K562 (cell line): ENCODE results near the gene FITM1. TPM values are rescaled to one million over a fixed set of nuclear protein-coding genes. Genes with fewer than 3 reads are reported as not detected.

Experiments used
- ATAC-seq: fragments of 200-7000 bp; cut with Tn5 transposase; 3 replicates; pipeline ENCODE4 v1.9.1; 2020; ENCODE audit warnings: moderate library complexity
- BruUV-seq: library from RNA; stranded (reverse); fragments of 400-500 nt; replicated peaks from 2 replicates; lab custom pipeline; 2021; lab: Mats Ljungman, UMichigan
- CTCF ChIA-PET: fragments of 300-600 bp; formaldehyde crosslinking; extraction: SDS; loops from one replicate; lab custom pipeline; 2021; ENCODE audit warnings: low intra/inter-chr PET ratio; lab: Yijun Ruan, JAX
- POLR2A ChIA-PET: fragments of 300-600, 350-650 bp; sonication (Branson Sonifier 250); formaldehyde crosslinking; extraction: SDS; loops from one replicate; lab custom pipeline; 2021; ENCODE audit warnings: antibody characterized with exemption, inconsistent platforms; lab: Yijun Ruan, JAX
- DNase-seq, 4 experiments: peaks; one replicate each; pipeline versions ENCODE4 v3.0.0 to v3.0.0-alpha.2; 2011 to 2018; ENCODE audit warnings: low spot score in 3 of 4, mixed read lengths in 3 of 4; ENCODE audit errors: extremely low read depth in 1 of 4
- FAIRE-seq: peaks from 2 replicates; lab custom pipeline; 2011; peaks lifted over from hg19 to GRCh38; lab: Jason Lieb, UNC
- H2AFZ ChIP-seq: 2 replicates; pipeline ENCODE4 v1.6.0; 2011; ENCODE audit warnings: low read depth, low read length, control low read depth, inconsistent platforms
- H3K27ac ChIP-seq: fragments of 200-600 bp; 3 replicates; pipeline ENCODE4 v1.8.0; 2011; ENCODE audit warnings: low read depth, mild to moderate bottlenecking, control low read depth, inconsistent platforms, low read length, moderate library complexity, mixed read lengths; ENCODE audit errors: extremely low read depth
- H3K27me3 ChIP-seq, 2 experiments: fragments of 300-600 bp in 1 of 2; 2 replicates in 1 of 2; 3 replicates in 1 of 2; pipeline versions ENCODE4 v1.6.0 to v1.8.0; 2011; ENCODE audit warnings: inconsistent platforms in 2 of 2, low read length in 2 of 2, mild to moderate bottlenecking in 1 of 2, mixed read lengths in 1 of 2, moderate library complexity in 1 of 2; ENCODE audit not compliant: control insufficient read depth in 2 of 2, insufficient read depth in 2 of 2
- H3K36me3 ChIP-seq: fragments of 300-600 bp; 3 replicates; pipeline ENCODE4 v1.8.0; 2011; ENCODE audit warnings: mild to moderate bottlenecking, low read length, inconsistent platforms; ENCODE audit not compliant: control insufficient read depth, insufficient read depth
- H3K4me1 ChIP-seq, 2 experiments: fragments of 200-600 bp in 1 of 2; replicated peaks in 1 of 2; 2 replicates in 1 of 2; 3 replicates in 1 of 2; pipeline versions ENCODE4 v1.5.1 to v1.8.0; 2011; ENCODE audit warnings: inconsistent platforms in 2 of 2, low read length in 2 of 2, mild to moderate bottlenecking in 1 of 2, mixed read lengths in 1 of 2, moderate library complexity in 1 of 2; ENCODE audit not compliant: control insufficient read depth in 2 of 2, insufficient read depth in 2 of 2
- H3K4me2 ChIP-seq: 2 replicates; pipeline ENCODE4 v1.6.1; 2011; ENCODE audit warnings: low read length, control low read depth, inconsistent platforms, mixed read lengths; ENCODE audit not compliant: insufficient read depth
- H3K4me3 ChIP-seq: fragments of 200-600 bp; sonication (generic), shearing (Covaris generic); 2 replicates; pipeline ENCODE4 v1.5.1; 2016; ENCODE audit warnings: control low read depth, inconsistent platforms
- H3K79me2 ChIP-seq: fragments of 200-600 bp; 3 replicates; pipeline ENCODE4 v1.8.0; 2011; ENCODE audit warnings: low read length, inconsistent platforms; ENCODE audit not compliant: control insufficient read depth, insufficient read depth
- H3K9ac ChIP-seq, 2 experiments: 2 replicates each; pipeline versions ENCODE4 v1.6.0 to v1.6.1; 2011; ENCODE audit warnings: low read depth in 2 of 2, low read length in 2 of 2, control low read depth in 1 of 2, inconsistent platforms in 1 of 2, mild to moderate bottlenecking in 1 of 2, mixed read lengths in 1 of 2; ENCODE audit not compliant: insufficient read depth in 1 of 2
- H3K9me1 ChIP-seq: one replicate; pipeline ENCODE4 v1.6.0; 2011; ENCODE audit warnings: inconsistent platforms, mild to moderate bottlenecking, low read length, moderate library complexity; ENCODE audit not compliant: control insufficient read depth, insufficient read depth
- H3K9me3 ChIP-seq: replicated peaks from 2 replicates; pipeline ENCODE4 v1.5.1; 2011; ENCODE audit warnings: low read depth, low read length, inconsistent platforms; ENCODE audit not compliant: control insufficient read depth, insufficient read depth
- H4K20me1 ChIP-seq: replicated peaks from 2 replicates; pipeline ENCODE4 v1.6.1; 2011; ENCODE audit warnings: low read length, inconsistent platforms, mixed read lengths; ENCODE audit not compliant: control insufficient read depth, insufficient read depth
- CREBBP ChIP-seq: IDR thresholded peaks from one replicate; pipeline ENCODE4 v1.6.1; 2012; ENCODE audit warnings: low read depth, mild to moderate bottlenecking, control low read depth, inconsistent platforms, low read length
- NEUROD1 ChIP-seq: fragments of 150-350 bp; IDR thresholded peaks from 2 replicates; pipeline ENCODE4 v1.6.1; 2014; ENCODE audit warnings: borderline replicate concordance, low read length, low read depth; ENCODE audit not compliant: partially characterized antibody
- NR4A1 ChIP-seq, 2 experiments: fragments of 250-450 bp in 1 of 2; fragments of 450-650 bp in 1 of 2; sonication (Bioruptor Pico) in 1 of 2; IDR thresholded peaks; 2 replicates each; pipeline versions ENCODE4 v1.4.0 to v1.6.1; 2016 to 2020; ENCODE audit warnings: mild to moderate bottlenecking in 2 of 2, missing compliant biosample characterization in 1 of 2, missing genetic modification characterization in 1 of 2, moderate library complexity in 1 of 2
- NUFIP1 ChIP-seq: fragments of 450-650 bp; IDR thresholded peaks from 2 replicates; pipeline ENCODE4 v1.6.1; 2018; ENCODE audit not compliant: partially characterized antibody
- POLR2G ChIP-seq: fragments of 200-400 bp; formaldehyde crosslinking; IDR thresholded peaks from 2 replicates; pipeline ENCODE4 v1.6.1; 2017; ENCODE audit warnings: low read depth, mild to moderate bottlenecking, antibody characterized with exemption, low read length, moderate library complexity
- TBL1XR1 ChIP-seq, 2 experiments: IDR thresholded peaks; 2 replicates each; pipeline ENCODE4 v1.6.1; 2012; ENCODE audit warnings: improper control_type of control experiment in 2 of 2, low read length in 2 of 2, mild to moderate bottlenecking in 1 of 2
- ZNF431 ChIP-seq: sonication (generic); formaldehyde crosslinking; IDR thresholded peaks from 2 replicates; pipeline ENCODE4 v1.8.0; 2022; ENCODE audit warnings: mild to moderate bottlenecking, missing genetic modification reagents
- WGBS: fragments of 100-300 bp; shearing (Covaris generic); methylation state at CpG from one replicate; pipeline ENCODE4 v1.1.6; 2016; ENCODE audit warnings: low coverage, mixed read lengths; ENCODE audit not compliant: insufficient coverage; ENCODE audit errors: missing lambda C conversion rate; 5-methylcytosine and 5-hydroxymethylcytosine counted together
- in situ Hi-C: fragments of 300-500 bp; cut with MboI; formaldehyde crosslinking; loops from 4 replicates; pipeline ENCODE4 v1.15.0; 2018; ENCODE audit warnings: inconsistent platforms, mixed read lengths
- intact Hi-C: fragments of 100-400 bp; cut with micrococcal nuclease; formaldehyde crosslinking; loops from 2 replicates; pipeline ENCODE4 v1.14.2; 2022
- polyA plus RNA-seq, 8 experiments: library from polyadenylated mRNA; depleted of rRNA in 4 of 8; stranded (reverse) in 5 of 8; unstranded in 3 of 8; fragments of >200 nt; fragmentation: Nextera tagmentation in 2 of 8; fragmentation: Illumina TruSeq in 1 of 8; extraction: Ambion mirVana in 2 of 8; extraction: Trizol in 1 of 8; gene quantifications; 2 replicates each; pipeline versions ENCODE4 v1.2.1 to v1.2.3, GENCODE V29; 2011 to 2014; ENCODE audit warnings: inconsistent platforms in 1 of 8, missing spikeins in 1 of 8
- total RNA-seq, 7 experiments: library from RNA; depleted of rRNA in 6 of 7; stranded (reverse); fragments of >200 nt in 6 of 7; fragmentation: Illumina TruSeq in 2 of 7; extraction: Trizol in 2 of 7; gene quantifications; 2 replicates each; pipeline versions ENCODE4 v1.2.1 to v1.2.3, GENCODE V29; 2011 to 2021; ENCODE audit warnings: low replicate concordance in 1 of 7

The FITM1 gene
- total and polyA plus RNA-seq, 9 of the 15 experiments (the other 6 are each of a cell fraction or from before 2014, with no cell fraction given), result 0.09 to 0.20 TPM; not detected in 7

DNA sequence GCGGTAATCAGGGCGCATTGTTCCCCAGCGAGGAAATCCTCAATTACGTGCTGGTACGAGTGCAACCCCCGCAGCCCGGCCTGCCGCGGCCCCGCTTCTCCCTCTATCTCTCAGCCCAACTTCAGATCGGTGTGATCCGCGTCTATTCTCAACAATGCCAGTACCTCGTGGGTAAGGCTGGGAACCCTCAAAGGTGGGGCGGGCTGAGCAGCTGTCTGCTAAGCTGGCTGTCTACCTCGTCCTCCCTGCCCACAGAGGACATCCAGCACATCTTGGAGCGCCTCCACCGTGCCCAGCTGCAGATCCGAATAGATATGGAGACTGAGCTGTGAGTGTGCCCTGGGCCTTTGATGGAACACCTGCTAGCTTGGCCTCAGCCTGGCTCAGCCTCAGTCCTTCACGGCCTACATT, 42.4 kb downstream of the FITM1 start:
- FAIRE-seq (no peak), DNase-seq (no peak), ATAC-seq (no peak)
- ChIA-PET CTCF (no interaction called here), POLR2A (interaction anchor here (1.1 to 1.3 kb wide), 2 partner anchors 12 to 37 kb away, joined by 3 to 7 read pairs; partner anchors contain the start of genes IRF9 and PSME1)
- 0 out of 2 replicates have a peak, but pooled peaks have one; percentile 34 for TF ChIP-seq POLR2G
- TF ChIP-seq CREBBP, result no peak
- Histone ChIP-seq H3K9me1 (no peaks in the 10 kb centered on the region), H3K27me3 (no peaks in the 10 kb centered on the region), H3K9me3 (no peaks in the 10 kb centered on the region), H3K4me1 (no peaks in the 10 kb centered on the region; a peak in 3 of 5 replicates), H4K20me1 (no peaks in the 10 kb centered on the region), H3K4me2 (no peak overlapping the region), H3K4me3 (no peak overlapping the region), H3K79me2 (no peaks in the 10 kb centered on the region), H3K9ac (no peak overlapping the region), H3K27ac (no peak overlapping the region), H2AFZ (no peak overlapping the region), H3K36me3 (no peaks in the 10 kb centered on the region; the same call in 1 of the 3 replicates)
- BruUV-seq, result no TSS peak
- in situ Hi-C loops, result no loop called here
- intact Hi-C loops, result no loop called here
- WGBS, result 70% methylated on average over 9 of the region's 20 CpGs

DNA sequence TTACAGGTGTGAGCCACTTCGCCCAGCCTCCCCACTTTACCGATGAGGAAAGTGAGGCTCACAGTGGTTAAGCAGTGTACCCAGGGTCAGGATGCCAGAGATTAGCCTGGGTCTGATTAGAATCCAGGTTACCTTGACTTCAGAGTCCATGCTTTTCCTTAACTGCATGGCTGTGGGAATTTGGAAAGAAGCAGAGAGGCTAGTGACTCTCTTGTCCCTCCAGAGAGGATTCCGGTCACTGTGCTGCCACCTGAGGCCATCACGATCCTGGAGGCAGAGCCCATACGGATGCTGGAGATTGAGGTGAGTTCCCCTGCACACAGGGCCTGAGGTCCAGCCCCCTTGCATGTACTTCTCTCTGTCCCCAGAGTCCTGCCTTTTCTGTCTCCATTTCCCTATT, 46.1 kb downstream of the FITM1 start:
- Histone ChIP-seq H2AFZ (no peak overlapping the region), H3K4me2 (no peak overlapping the region), H3K79me2 (no peaks in the 10 kb centered on the region), H3K27ac (no peak overlapping the region), H3K9ac (peak overlapping the region in 1 of 2 experiments; percentile 68; a peak in 1 of 4 replicates), H3K4me1 (no peaks in the 10 kb centered on the region; a peak in 3 of 5 replicates), H3K36me3 (peaks cover 31% of the 10 kb centered on the region; the same call in 2 of the 3 replicates), H3K9me1 (no peaks in the 10 kb centered on the region), H3K9me3 (no peaks in the 10 kb centered on the region), H4K20me1 (no peaks in the 10 kb centered on the region), H3K27me3 (no peaks in the 10 kb centered on the region), H3K4me3 (no peak overlapping the region)
- ATAC-seq, result no peak
- 93% methylated on average over 4 of the region's 5 CpGs for WGBS
- FAIRE-seq, result no peak
- POLR2A ChIA-PET, result no interaction called here
- no peak for DNase-seq
- CTCF ChIA-PET, result no interaction called here
- intact Hi-C loops (no loop called here), in situ Hi-C loops (no loop called here)
- no TSS peak for BruUV-seq
- TF ChIP-seq NR4A1 (CRISPR knock-in tag; IDR thresholded peaks at IDR 0.05) (no peak), NR4A1 (tag; IDR thresholded peaks at IDR 0.05) (no peak), TBL1XR1 (IDR thresholded peaks at IDR 0.05; ENCODE audit: low read length in 2 of 2) (no peak), NUFIP1 (no peak), NEUROD1 (no peak), ZNF431 (CRISPR knock-in tag) (no peak)
